PC-3 (cell line): ENCODE measurements around the gene ACKR3. TPM values are rescaled to one million over a fixed set of nuclear protein-coding genes. Genes with fewer than 3 reads are reported as not detected.

Experiments used
- ATAC-seq: fragments of 200-7000 bp; cut with Tn5 transposase; 2 replicates; pipeline ENCODE4 v1.9.1; 2020; ENCODE audit warnings: mild to moderate bottlenecking, moderate library complexity
- BruUV-seq: library from RNA; stranded (reverse); fragments of 400-500 nt; replicated peaks from 2 replicates; lab custom pipeline; 2021; lab: Mats Ljungman, UMichigan
- CTCF ChIA-PET: fragments of 300-600 bp; sonication (Branson Sonifier 250); formaldehyde crosslinking; loops from one replicate; lab custom pipeline; 2022; ENCODE audit warnings: antibody characterized with exemption; lab: Charles Lee
- POLR2A ChIA-PET: fragments of 300-600 bp; sonication (Branson Sonifier 250); formaldehyde crosslinking; loops from one replicate; lab custom pipeline; 2022; ENCODE audit warnings: antibody characterized with exemption; ENCODE audit not compliant: unreplicated experiment; lab: Charles Lee
- DNase-seq: peaks from one replicate; pipeline ENCODE4 v3.0.0-alpha.2; 2015
- H2AFZ ChIP-seq: fragments of 300-600 bp; sonication (generic); 2 replicates; pipeline ENCODE4 v1.6.0; 2016; ENCODE audit warnings: antibody characterized with exemption, low read length
- H3F3A ChIP-seq: fragments of 300-600 bp; sonication (generic); one replicate; pipeline ENCODE4 v1.6.0; 2017; ENCODE audit warnings: antibody characterized with exemption, low read length, control low read depth, mild to moderate bottlenecking; ENCODE audit not compliant: unreplicated experiment
- H3K27ac ChIP-seq: fragments of 300-600 bp; sonication (generic); 2 replicates; pipeline ENCODE4 v1.5.1; 2016; ENCODE audit warnings: mild to moderate bottlenecking, low read length
- H3K27me3 ChIP-seq: fragments of 300-600 bp; sonication (generic); 2 replicates; pipeline ENCODE4 v1.6.1; 2016; ENCODE audit warnings: low read length, mixed read lengths
- H3K36me3 ChIP-seq: fragments of 300-600 bp; sonication (generic); 2 replicates; pipeline ENCODE4 v1.6.1; 2016; ENCODE audit warnings: low read depth, mixed run types, low read length, mixed read lengths
- H3K4me1 ChIP-seq: fragments of 300-600 bp; sonication (generic); 2 replicates; pipeline ENCODE4 v1.5.1; 2016; ENCODE audit warnings: low read length; ENCODE audit not compliant: insufficient read depth
- H3K4me2 ChIP-seq: fragments of 300-600 bp; sonication (generic); 2 replicates; pipeline ENCODE4 v1.6.0; 2016; ENCODE audit warnings: low read length
- H3K4me3 ChIP-seq: fragments of 300-600 bp; sonication (generic); 2 replicates; pipeline ENCODE4 v1.5.1; 2016; ENCODE audit warnings: mild to moderate bottlenecking, low read length, mixed read lengths
- H3K79me2 ChIP-seq: fragments of 300-600 bp; sonication (generic); 2 replicates; pipeline ENCODE4 v1.6.1; 2017; ENCODE audit warnings: low read length, mixed read lengths
- H3K9ac ChIP-seq: fragments of 300-600 bp; sonication (generic); 2 replicates; pipeline ENCODE4 v1.6.0; 2016; ENCODE audit warnings: mild to moderate bottlenecking, low read length
- H3K9me2 ChIP-seq: fragments of 300-600 bp; sonication (generic); replicated peaks from 2 replicates; pipeline ENCODE4 v1.6.1; 2016; ENCODE audit warnings: mixed run types, low read length, mixed read lengths
- H3K9me3 ChIP-seq: fragments of 300-600 bp; sonication (generic); 2 replicates; pipeline ENCODE4 v1.6.1; 2016; ENCODE audit warnings: low read length, mixed read lengths
- H4K20me1 ChIP-seq: fragments of 300-600 bp; sonication (generic); 2 replicates; pipeline ENCODE4 v1.6.1; 2016; ENCODE audit warnings: low read length, mixed read lengths
- EZH2 ChIP-seq: fragments of 300-600 bp; sonication (generic); IDR thresholded peaks from one replicate; pipeline ENCODE4 v1.6.1; 2017; ENCODE audit warnings: antibody characterized with exemption, mild to moderate bottlenecking, low read length; ENCODE audit not compliant: unreplicated experiment
- EZH2phosphoT487 ChIP-seq: fragments of 300-600 bp; sonication (generic); IDR thresholded peaks from 2 replicates; pipeline ENCODE4 v1.6.1; 2018; ENCODE audit warnings: mild to moderate bottlenecking, antibody characterized with exemption, low read length, borderline replicate concordance
- intact Hi-C: fragments of 100-400 bp; cut with micrococcal nuclease; formaldehyde crosslinking; loops from 2 replicates; pipeline ENCODE4 v1.9.0; 2023
- total RNA-seq: library from RNA; depleted of rRNA; stranded (reverse); fragments of >200 nt; gene quantifications from 2 replicates; pipeline ENCODE4 v1.2.3, GENCODE V29; 2014
- TF ChIP-seq, protein P1 (sequence below): fragments of 300-600 bp; sonication (generic); conservative IDR thresholded peaks from 2 replicates; pipeline ENCODE4 v1.5.1; 2017; ENCODE audit warnings: antibody characterized with exemption, low read depth, mild to moderate bottlenecking, low read length

The ACKR3 gene
- total RNA-seq, 1 experiment from 2014 or later, result 3.1 TPM

DNA sequence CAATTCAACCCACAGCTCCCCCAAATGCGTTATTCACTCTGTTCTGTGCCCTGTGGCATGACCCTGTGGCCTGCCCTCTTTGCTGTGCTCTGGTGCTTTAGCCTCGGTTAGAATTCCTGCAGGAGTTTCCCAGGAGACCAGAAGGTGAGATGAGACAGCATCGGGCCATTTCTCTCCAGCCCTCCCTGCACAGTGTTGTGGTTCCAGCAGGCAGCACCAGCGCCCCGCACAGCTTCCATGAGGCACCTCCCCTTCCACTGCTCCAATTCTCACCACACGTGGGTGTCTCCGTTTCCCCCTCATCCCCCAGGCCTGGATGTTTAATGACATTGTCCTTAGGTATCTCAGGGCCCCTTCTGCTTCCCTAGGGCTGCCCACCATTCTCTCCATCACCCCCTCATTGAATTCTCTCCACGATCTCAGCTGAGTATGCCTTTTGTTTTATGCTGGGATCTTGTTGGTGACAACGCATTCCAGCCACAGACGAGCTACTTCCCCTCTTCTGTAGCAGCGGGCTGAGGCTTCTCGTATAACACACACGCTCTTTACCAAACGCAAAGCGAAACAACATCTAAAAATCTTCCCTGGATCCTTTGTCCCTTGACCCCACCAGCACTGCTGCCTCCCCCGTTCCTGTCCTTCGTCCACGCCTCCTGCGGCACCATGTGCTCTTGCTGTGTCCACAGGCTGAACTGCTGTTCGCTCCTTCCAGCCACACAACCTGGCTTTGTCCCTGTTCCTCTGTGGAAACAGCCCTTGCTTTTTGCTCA lies 35.1 kb downstream of the ACKR3 start:
- no peaks in the 10 kb centered on the region for H3K9me3 ChIP-seq
- no peak overlapping the region for H2AFZ ChIP-seq
- H3K79me2 ChIP-seq, result no peaks in the 10 kb centered on the region
- TF ChIP-seq EZH2 (no peak), EZH2phosphoT487 (no peak)
- TF ChIP-seq, protein P1, sequence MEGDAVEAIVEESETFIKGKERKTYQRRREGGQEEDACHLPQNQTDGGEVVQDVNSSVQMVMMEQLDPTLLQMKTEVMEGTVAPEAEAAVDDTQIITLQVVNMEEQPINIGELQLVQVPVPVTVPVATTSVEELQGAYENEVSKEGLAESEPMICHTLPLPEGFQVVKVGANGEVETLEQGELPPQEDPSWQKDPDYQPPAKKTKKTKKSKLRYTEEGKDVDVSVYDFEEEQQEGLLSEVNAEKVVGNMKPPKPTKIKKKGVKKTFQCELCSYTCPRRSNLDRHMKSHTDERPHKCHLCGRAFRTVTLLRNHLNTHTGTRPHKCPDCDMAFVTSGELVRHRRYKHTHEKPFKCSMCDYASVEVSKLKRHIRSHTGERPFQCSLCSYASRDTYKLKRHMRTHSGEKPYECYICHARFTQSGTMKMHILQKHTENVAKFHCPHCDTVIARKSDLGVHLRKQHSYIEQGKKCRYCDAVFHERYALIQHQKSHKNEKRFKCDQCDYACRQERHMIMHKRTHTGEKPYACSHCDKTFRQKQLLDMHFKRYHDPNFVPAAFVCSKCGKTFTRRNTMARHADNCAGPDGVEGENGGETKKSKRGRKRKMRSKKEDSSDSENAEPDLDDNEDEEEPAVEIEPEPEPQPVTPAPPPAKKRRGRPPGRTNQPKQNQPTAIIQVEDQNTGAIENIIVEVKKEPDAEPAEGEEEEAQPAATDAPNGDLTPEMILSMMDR, result no peak
- intact Hi-C loops, result no loop called here
- H3K4me1 ChIP-seq, result no peaks in the 10 kb centered on the region
- BruUV-seq, result no TSS peak
- H3K27ac ChIP-seq, result no peak overlapping the region
- no peak for ATAC-seq
- H3K4me3 ChIP-seq, result no peak overlapping the region
- POLR2A ChIA-PET, result no interaction called here
- H3K36me3 ChIP-seq, result no peaks in the 10 kb centered on the region
- no peak overlapping the region for H3K9ac ChIP-seq
- no peaks in the 10 kb centered on the region for H3K27me3 ChIP-seq
- H3F3A ChIP-seq, result no peaks in the 10 kb centered on the region
- CTCF ChIA-PET, result no interaction called here
- H4K20me1 ChIP-seq, result no peaks in the 10 kb centered on the region
- DNase-seq, result no peak
- H3K9me2 ChIP-seq, result no peaks in the 10 kb centered on the region
- H3K4me2 ChIP-seq, result no peak overlapping the region

DNA sequence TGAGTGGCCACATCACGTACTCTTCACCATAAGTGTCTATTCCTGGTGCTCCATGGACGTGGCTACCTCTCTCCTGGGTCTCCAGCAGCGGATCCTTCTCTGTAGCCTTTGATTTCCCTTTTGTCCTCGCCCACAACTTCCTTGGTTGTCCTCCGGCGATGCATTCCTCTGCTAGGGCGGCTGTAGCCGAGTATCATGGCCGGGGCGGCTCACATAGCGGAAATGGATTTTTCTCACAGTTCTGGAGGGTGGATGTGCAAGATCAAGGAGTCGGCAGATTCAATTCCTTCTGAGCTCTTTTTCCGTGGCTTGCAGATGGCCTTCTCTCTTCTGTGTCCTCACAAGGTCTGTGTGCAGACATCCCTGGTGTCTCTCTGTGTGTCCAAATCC lies 35.7 kb downstream of the ACKR3 start:
- H3K4me3 ChIP-seq, result no peak overlapping the region
- no peak overlapping the region for H3K27ac ChIP-seq
- no peak overlapping the region for H2AFZ ChIP-seq
- no peaks in the 10 kb centered on the region for H3K27me3 ChIP-seq
- TF ChIP-seq, protein P1, result no peak
- TF ChIP-seq EZH2phosphoT487, result no peak
- no peak for TF ChIP-seq EZH2
- no peaks in the 10 kb centered on the region for H3K79me2 ChIP-seq
- no peak overlapping the region for H3K9ac ChIP-seq
- H3K9me3 ChIP-seq, result no peaks in the 10 kb centered on the region
- ChIA-PET POLR2A (no interaction called here), CTCF (no interaction called here)
- ATAC-seq, result no peak
- no peaks in the 10 kb centered on the region for H3K36me3 ChIP-seq
- no TSS peak for BruUV-seq
- no peaks in the 10 kb centered on the region for H3K9me2 ChIP-seq
- no peaks in the 10 kb centered on the region for H4K20me1 ChIP-seq
- H3F3A ChIP-seq, result no peaks in the 10 kb centered on the region
- no peaks in the 10 kb centered on the region for H3K4me1 ChIP-seq
- intact Hi-C loops, result no loop called here
- no peak for DNase-seq
- H3K4me2 ChIP-seq, result no peak overlapping the region

DNA sequence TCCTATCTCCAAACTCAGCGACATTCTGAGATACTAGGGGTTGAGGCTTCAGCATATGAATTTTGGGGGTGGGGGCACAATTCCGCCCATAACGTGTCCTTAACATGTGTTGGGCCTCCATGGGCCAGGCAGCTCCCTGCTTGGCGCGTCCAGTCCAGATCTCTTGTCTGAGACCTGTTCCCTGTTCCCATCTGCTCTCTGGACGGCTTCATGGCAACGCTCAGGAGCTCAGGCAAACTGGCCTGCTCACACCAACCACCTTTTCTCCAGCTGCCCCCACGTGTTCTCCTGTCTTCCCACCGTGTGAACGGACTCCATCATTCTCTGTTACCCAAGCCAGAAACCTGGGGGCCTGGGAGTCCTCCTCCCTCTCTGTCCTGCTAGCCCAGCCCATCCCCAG lies 36.4 kb downstream of the ACKR3 start:
- POLR2A ChIA-PET, result no interaction called here
- Histone ChIP-seq H3K36me3 (no peaks in the 10 kb centered on the region), H3K9ac (no peak overlapping the region), H2AFZ (no peak overlapping the region), H3K27ac (no peak overlapping the region), H3K4me3 (no peak overlapping the region), H3K27me3 (no peaks in the 10 kb centered on the region), H3K9me3 (no peaks in the 10 kb centered on the region), H3K9me2 (no peaks in the 10 kb centered on the region), H3K79me2 (no peaks in the 10 kb centered on the region), H3F3A (no peaks in the 10 kb centered on the region), H3K4me2 (no peak overlapping the region), H4K20me1 (no peaks in the 10 kb centered on the region), H3K4me1 (no peaks in the 10 kb centered on the region)
- intact Hi-C loops, result no loop called here
- no peak for DNase-seq
- CTCF ChIA-PET, result no interaction called here
- ATAC-seq, result no peak
- no peak for TF ChIP-seq EZH2
- TF ChIP-seq, protein P1, result no peak
- TF ChIP-seq EZH2phosphoT487, result no peak
- BruUV-seq, result no TSS peak
